IPS DF 6.9 (cell line): ENCODE data around the gene LMO7.

ENCODE experiments used
- DNase-seq: peaks from one replicate; pipeline ENCODE4 v3.0.0-alpha.2; 2013; ENCODE audit warnings: low read depth, low spot score
- H3K27ac ChIP-seq: one replicate; pipeline ENCODE4 v1.5.1; 2013; ENCODE audit warnings: low read length, control low read depth
- H3K27me3 ChIP-seq: 2 replicates; pipeline ENCODE4 v1.6.1; 2013; ENCODE audit warnings: mild to moderate bottlenecking, low read length; ENCODE audit not compliant: control insufficient read depth, insufficient read depth
- H3K36me3 ChIP-seq: 2 replicates; pipeline ENCODE4 v1.6.1; 2013; ENCODE audit warnings: low read length; ENCODE audit not compliant: control insufficient read depth, insufficient read depth
- H3K4me1 ChIP-seq: 2 replicates; pipeline ENCODE4 v1.6.1; 2013; ENCODE audit warnings: low read length; ENCODE audit not compliant: control insufficient read depth, insufficient read depth
- H3K4me3 ChIP-seq: 2 replicates; pipeline ENCODE4 v1.5.1; 2013; ENCODE audit warnings: mild to moderate bottlenecking, low read length
- H3K9me3 ChIP-seq: 2 replicates; pipeline ENCODE4 v1.6.1; 2013; ENCODE audit warnings: low read length, inconsistent platforms; ENCODE audit not compliant: control insufficient read depth, insufficient read depth
- WGBS: extraction: QIAGEN DNeasy Blood & Tissue Kit; methylation state at CpG from one replicate; pipeline ENCODE4 v1.1.7; 2013; ENCODE audit warnings: mixed read lengths, missing lambda C conversion rate; ENCODE audit not compliant: insufficient read length, insufficient coverage; 5-methylcytosine and 5-hydroxymethylcytosine counted together

The LMO7 gene

DNA sequence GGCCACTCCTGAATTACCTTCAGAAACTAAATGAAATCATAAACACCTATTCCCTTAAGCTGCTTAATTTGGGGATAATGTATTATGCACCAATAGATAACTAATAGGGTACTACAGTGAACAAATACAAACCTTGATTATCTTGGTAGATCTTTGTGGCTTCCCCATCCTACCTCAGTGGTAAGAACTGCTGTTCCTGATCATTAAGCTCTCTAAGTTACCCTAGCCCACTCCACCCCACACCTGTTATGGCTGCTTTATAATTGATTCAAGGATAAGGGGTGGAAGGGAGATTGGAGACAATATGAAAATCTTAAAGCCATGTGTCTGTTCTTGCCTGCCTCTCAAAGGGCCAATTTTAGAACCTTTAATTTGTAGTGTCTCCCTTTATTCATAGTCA lies 121.2 kb downstream of the LMO7 start:
- Histone ChIP-seq H3K27me3 (no peaks in the 10 kb centered on the region; the same call in 1 of the 2 replicates), H3K9me3 (no peaks in the 10 kb centered on the region), H3K4me3 (no peak overlapping the region), H3K36me3 (no peaks in the 10 kb centered on the region), H3K4me1 (no peaks in the 10 kb centered on the region), H3K27ac (no peak overlapping the region)
- DNase-seq: no peak

DNA sequence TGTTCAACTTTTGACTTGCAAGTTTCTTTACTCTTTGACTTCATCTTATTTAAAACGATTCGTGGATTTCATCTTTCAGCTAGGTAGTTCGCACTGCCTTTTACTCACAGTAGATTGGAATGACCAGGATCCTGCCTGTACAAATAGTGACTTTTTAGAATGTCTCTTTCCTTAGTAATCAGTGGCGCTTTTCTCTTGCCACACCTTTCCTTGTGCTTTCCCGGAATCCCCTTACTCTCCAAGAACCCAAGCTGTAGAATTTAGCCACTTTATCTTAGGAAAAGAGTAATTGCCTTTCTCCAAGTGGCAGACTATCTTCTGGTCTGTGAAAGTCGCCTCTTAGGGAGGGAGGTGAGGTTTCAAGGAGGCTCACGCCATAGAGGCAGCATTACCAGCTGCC lies 123.4 kb downstream of the LMO7 start:
- Histone ChIP-seq H3K27me3 (no peaks in the 10 kb centered on the region; the same call in 1 of the 2 replicates), H3K4me1 (no peaks in the 10 kb centered on the region), H3K9me3 (no peaks in the 10 kb centered on the region), H3K36me3 (no peaks in the 10 kb centered on the region), H3K4me3 (no peak overlapping the region), H3K27ac (no peak overlapping the region)
- WGBS: no CpG with 5 or more reads among the region's 7 CpGs
- DNase-seq: no peak

DNA sequence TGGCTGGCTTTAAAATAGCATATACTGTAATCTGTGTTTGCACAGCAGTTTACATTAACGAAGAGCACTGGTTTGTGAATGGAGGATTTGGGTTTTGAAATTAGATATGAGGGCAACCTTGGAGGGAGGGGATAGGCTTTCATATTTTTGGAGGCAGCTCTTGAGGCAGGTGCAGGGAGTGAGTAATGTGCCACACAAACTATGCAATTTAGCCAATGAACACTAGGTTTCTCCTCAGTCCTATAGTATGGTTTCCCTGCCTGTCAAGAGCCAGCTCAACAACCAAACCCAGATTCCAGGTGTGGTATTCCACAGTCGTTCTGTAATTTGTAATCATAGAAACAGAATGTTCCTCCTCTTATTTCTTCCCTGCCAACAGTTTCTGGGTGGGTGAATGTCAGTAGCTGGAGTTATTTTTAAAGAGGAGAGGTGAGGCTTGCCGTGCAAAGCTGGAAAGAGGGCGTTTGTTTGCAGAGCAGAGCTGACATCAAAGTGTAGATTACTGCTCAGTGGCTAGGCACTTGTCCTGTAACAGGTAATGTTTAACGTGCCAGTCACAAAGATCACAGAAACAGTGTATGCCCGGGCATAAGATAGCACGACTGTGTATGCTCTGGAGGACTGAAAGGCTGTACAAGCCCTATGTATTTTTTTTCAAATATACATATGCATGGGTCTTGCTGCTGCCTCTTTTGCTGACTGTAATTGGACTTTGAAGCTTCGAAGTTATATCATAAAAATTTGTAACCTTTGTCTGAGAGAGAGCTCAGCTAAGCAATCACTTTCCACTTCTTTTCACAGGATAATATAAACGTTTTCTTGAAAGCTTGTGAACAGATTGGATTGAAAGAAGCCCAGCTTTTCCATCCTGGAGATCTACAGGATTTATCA lies 124.2 kb downstream of the LMO7 start:
- no peak overlapping the region for H3K27ac ChIP-seq
- WGBS: no CpG with 5 or more reads among the region's 9 CpGs
- DNase-seq: no peak
- H3K9me3 ChIP-seq: no peaks in the 10 kb centered on the region
- H3K4me1 ChIP-seq: no peaks in the 10 kb centered on the region
- H3K36me3 ChIP-seq: no peaks in the 10 kb centered on the region
- no peaks in the 10 kb centered on the region; the same call in 1 of the 2 replicates for H3K27me3 ChIP-seq
- no peak overlapping the region for H3K4me3 ChIP-seq

DNA sequence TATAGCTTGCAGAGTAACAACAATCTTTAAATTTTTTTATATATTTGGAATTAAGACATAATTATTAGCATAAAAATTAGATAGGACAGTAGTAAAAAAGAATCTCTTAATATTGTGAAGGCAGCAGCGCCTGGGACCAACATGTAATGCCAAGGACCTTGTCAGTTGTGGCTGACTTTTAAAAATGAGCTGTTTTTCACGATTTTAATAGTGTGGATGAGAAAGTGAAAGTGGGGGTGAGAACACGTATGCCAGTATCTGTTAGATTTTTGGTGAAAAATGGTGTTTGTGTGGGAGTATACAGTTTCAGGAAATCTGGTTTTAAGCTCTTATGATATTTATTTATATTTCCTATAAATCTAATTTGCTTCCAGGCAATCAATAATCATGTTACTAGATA lies 125.2 kb downstream of the LMO7 start:
- DNase-seq: no peak
- 100% methylated on average over 2 of the region's 3 CpGs for whole genome bisulfite sequencing
- Histone ChIP-seq H3K27ac (no peak overlapping the region), H3K4me3 (no peak overlapping the region), H3K4me1 (no peaks in the 10 kb centered on the region), H3K36me3 (no peaks in the 10 kb centered on the region), H3K9me3 (no peaks in the 10 kb centered on the region), H3K27me3 (no peaks in the 10 kb centered on the region; the same call in 1 of the 2 replicates)

DNA sequence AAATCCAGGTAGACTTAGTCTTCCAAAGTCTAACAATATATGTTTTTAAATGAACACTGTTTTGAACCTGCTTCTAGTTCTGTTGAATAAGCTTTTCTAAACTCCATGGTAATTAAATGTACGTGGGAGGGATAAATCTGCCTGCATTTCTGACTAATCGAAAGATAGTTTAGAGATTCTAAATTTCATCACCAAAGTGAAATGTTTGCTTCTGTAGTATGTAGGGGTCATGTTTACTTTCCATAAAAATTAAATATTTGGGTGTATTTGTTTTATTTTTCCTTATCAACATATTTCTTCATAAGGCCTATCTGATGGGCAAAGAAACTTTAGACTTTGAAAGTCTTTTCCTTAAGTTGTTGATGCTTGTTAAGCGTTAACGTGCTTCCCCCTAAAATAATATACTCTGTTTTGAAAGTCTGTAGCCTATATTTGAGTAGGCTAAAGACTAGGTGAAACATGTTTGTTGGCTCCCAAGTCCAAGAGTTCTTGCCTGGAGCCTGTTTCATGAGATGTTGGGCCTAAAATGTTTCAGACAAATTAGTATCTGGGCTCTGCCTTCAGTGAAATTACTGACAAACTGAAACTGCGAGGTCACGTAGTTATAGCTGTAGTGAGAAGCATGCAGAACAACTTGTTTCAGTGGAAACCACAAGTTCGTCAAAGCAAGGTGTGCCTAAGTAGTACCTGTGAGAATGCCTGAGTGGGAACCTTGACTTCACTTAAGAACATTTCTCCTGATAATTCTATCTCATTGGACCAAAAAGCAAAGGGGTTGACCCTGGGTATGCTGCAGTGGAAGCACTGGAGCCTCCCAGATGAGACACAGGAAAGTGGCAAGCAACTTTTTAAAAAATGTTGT lies 126.2 kb downstream of the LMO7 start:
- H3K27me3 ChIP-seq: no peaks in the 10 kb centered on the region; the same call in 1 of the 2 replicates
- no CpG with 5 or more reads among the region's 7 CpGs for WGBS
- H3K36me3 ChIP-seq: no peaks in the 10 kb centered on the region
- no peak overlapping the region for H3K4me3 ChIP-seq
- no peak overlapping the region for H3K27ac ChIP-seq
- H3K4me1 ChIP-seq: no peaks in the 10 kb centered on the region
- DNase-seq: no peak
- H3K9me3 ChIP-seq: no peaks in the 10 kb centered on the region

DNA sequence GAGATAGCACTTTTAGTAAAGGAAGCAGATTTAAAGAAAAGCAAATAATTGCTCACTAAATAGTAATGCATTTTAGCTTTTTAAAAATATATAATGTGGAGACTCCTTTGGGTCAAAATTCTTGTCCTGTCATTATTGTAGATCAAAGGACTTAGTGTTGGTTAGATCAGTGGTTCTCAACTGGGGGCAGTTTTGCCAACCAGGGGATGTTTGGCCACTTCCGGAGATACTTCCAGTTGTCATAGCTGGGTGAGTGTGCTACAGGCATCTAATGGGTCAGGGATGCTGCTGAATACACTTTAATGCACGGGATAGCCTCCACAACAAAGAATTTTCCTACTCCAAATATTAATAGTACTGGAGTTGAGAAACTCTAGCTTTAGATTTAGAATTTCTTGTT lies 126.8 kb downstream of the LMO7 start:
- H3K4me3 ChIP-seq: no peak overlapping the region
- H3K36me3 ChIP-seq: no peaks in the 10 kb centered on the region
- no peaks in the 10 kb centered on the region; the same call in 1 of the 2 replicates for H3K27me3 ChIP-seq
- H3K27ac ChIP-seq: no peak overlapping the region
- H3K9me3 ChIP-seq: no peaks in the 10 kb centered on the region
- no peaks in the 10 kb centered on the region for H3K4me1 ChIP-seq
- DNase-seq: no peak
- WGBS: no CpG with 5 or more reads among the region's 2 CpGs

DNA sequence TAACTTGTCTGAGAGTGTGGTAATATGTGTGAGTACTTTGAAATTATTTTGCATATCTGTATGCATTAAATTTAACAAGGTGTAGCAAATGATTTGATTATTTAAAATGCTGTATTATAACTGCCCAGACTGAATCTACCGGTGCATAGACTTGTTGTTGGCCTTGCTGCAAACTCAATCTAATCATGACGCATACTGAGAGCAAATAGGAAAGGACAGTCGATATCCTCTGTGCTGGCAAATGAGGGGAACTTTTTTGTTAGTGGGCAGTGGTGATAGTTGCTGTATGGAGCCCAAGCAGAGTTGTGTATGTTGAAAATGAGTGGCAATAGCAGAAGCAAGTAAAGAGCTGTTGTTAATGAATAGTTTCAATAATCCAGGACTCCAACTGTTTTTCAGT lies 127.4 kb downstream of the LMO7 start:
- Histone ChIP-seq H3K4me3 (no peak overlapping the region), H3K36me3 (no peaks in the 10 kb centered on the region), H3K27me3 (no peaks in the 10 kb centered on the region; the same call in 1 of the 2 replicates), H3K9me3 (no peaks in the 10 kb centered on the region), H3K27ac (no peak overlapping the region), H3K4me1 (no peaks in the 10 kb centered on the region)
- no CpG with 5 or more reads among the region's 3 CpGs for WGBS
- DNase-seq: no peak

DNA sequence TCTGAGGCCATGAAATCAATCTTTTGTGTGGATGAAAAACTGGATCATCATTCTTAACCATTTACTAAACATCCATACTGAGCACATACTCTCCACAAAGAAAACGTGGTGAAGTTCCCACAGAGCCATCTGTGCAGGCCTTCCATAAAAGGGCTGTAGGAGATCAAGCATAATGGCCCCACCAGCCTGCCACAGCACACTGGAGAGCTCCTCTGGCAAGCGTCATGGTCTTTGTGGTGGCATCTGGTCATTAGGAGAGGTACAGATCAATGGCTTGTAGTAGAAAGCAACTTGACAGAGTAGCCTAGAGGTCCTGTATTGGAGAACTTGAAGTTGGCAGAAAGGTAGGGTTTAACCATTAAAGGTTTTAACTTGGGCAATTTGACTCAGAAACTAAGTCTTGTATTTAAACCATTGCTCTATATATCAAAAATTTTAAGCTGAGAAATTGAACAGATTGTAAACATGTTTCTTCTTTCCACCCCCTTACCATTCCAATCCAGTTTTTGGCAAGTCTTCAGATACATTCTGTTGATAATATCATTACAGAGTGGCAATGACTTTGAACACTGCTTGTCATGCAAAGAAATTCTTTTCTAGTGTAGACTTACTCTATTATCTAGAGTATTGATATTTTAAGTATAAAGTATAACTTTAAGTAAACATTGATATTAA lies 128.3 kb downstream of the LMO7 start:
- WGBS: no CpG with 5 or more reads among the region's 2 CpGs
- no peaks in the 10 kb centered on the region; the same call in 1 of the 2 replicates for H3K27me3 ChIP-seq
- H3K4me3 ChIP-seq: no peak overlapping the region
- no peak overlapping the region for H3K27ac ChIP-seq
- H3K36me3 ChIP-seq: no peaks in the 10 kb centered on the region
- H3K9me3 ChIP-seq: no peaks in the 10 kb centered on the region
- no peaks in the 10 kb centered on the region for H3K4me1 ChIP-seq
- DNase-seq: no peak

DNA sequence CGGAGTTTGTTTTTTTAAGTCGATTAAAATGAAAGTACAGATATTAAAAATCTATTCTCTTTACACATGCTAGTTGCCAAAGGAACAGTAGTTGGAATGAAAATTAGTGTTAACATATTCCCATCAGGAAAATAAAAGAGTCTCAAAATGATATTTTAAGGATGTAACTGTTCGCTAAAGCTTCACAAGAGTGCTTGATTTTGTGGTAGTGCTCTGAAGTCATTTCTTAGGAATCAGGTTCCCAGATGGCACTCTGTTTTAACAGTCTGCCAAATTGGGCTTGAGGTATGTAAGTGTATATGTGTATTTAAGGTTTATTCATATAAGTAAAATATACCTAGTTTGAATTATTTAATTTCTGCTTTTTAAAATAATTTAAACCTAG lies 128.8 kb downstream of the LMO7 start:
- H3K36me3 ChIP-seq: no peaks in the 10 kb centered on the region
- H3K27ac ChIP-seq: no peak overlapping the region
- no peaks in the 10 kb centered on the region for H3K9me3 ChIP-seq
- H3K27me3 ChIP-seq: no peaks in the 10 kb centered on the region; the same call in 1 of the 2 replicates
- no peak for DNase-seq
- no peak overlapping the region for H3K4me3 ChIP-seq
- no peaks in the 10 kb centered on the region for H3K4me1 ChIP-seq
- 100% methylated on average over 2 of the region's 3 CpGs for WGBS

DNA sequence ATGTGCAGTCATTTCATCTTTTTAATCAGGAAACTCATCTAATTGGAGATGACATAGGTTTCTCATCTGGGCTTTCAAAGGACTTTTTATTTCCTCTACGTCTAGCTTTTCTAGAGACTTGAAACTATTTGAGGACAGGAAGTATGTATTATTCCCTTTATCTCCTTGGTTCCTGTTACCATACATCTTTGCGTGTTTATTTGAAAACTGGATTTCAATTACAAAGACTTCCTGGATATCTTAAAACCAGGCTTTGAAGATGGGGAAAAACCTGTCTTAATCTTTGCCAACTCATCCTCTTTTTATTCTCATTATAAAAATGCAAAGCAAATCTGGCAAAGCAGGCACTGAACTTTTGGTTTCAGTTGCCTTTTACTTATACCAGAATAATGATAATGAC lies 130.5 kb downstream of the LMO7 start:
- H3K27ac ChIP-seq: no peak overlapping the region
- H3K36me3 ChIP-seq: no peaks in the 10 kb centered on the region
- no peaks in the 10 kb centered on the region for H3K27me3 ChIP-seq
- H3K9me3 ChIP-seq: no peaks in the 10 kb centered on the region
- no peaks in the 10 kb centered on the region for H3K4me1 ChIP-seq
- no peak for DNase-seq
- no peak overlapping the region for H3K4me3 ChIP-seq
- WGBS: no CpG with 5 or more reads among the region's 2 CpGs
